Peyer's patch (tissue), 4 donors: ENCODE data around the gene TMEM108.

ENCODE experiments used
- CTCF ChIP-seq, 6 experiments: fragments of 450-650 bp in 4 of 6; fragments of 200-600 bp in 2 of 6; sonication (generic) in 1 of 6; IDR thresholded peaks; one replicate each; pipeline ENCODE4 v1.5.1; 2017 to 2019; ENCODE audit warnings: antibody characterized with exemption in 6 of 6, mild to moderate bottlenecking in 3 of 6, moderate library complexity in 1 of 6
- POLR2A ChIP-seq, 2 donors: fragments of 450-650 bp; IDR thresholded peaks; one replicate each; pipeline ENCODE4 v1.5.1; 2017; ENCODE audit warnings: antibody characterized with exemption in 2 of 2, mild to moderate bottlenecking in 2 of 2, moderate library complexity in 2 of 2

- TF ChIP-seq CTCF (IDR thresholded peaks at IDR 0.05) (no peak), POLR2A (IDR thresholded peaks at IDR 0.05) (no peak)
Measured at GRCh38 chr3:133425898-133426297, 387.7 kb downstream of the TMEM108 start.
